ENCODE data around the gene SNAP25.
A peak's percentile ranks its signal among the peaks of the same experiment; 100 is the strongest.

SNAP25 gene

DNA sequence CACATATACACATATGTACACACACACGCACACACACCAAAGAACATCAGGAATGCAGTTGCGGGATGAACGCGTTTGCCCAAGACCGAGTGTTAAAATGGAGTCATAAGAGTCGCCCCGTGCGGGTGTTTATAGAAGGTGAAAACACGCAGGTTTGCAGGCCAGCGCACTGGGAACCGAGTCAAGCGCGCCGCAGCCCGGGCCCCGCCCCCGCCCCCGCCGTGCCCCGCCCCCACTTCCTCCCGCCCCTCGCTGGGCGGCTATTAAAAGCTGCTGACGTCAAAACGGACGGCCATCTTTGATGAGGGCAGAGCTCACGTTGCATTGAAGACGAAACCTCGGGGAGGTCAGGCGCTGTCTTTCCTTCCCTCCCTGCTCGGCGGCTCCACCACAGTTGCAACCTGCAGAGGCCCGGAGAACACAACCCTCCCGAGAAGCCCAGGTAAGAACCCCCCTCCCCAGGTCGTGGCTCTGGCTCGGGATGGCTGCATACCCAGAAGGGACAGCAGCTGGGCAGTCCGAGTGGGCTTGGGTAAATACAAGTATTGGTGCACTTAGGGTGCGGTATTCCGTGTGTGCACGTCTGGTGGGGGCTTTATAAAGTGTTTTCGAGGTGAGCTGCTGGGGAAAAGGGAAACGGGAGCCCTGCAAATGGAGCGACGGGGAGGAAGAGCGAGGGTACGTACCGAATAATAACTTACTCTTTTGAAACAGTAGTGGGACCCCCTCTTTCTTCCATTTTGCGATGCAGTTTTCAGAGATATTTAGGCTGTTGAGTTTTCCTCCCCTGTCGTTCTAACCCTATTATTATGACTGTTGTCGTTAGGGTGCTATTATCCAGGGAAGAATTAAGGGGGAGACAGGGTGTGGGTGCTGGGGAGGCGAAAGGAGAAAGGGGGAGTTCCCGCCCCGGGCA lies at the start of gene SNAP25:
Gene SNAP25 (plus strand): TSS at position 295 of the 916 bp plus-strand sequence. CDS start 56,662 bp downstream, outside the sequence.
- peak; percentile 15 for DNase-seq (ENCODE audit: low spot score)

GRCh38 chr20:10169752-10170151 lies 48.9 kb upstream of the SNAP25 start:
- DNase-seq (ENCODE audit: low spot score) = no peak

DNA sequence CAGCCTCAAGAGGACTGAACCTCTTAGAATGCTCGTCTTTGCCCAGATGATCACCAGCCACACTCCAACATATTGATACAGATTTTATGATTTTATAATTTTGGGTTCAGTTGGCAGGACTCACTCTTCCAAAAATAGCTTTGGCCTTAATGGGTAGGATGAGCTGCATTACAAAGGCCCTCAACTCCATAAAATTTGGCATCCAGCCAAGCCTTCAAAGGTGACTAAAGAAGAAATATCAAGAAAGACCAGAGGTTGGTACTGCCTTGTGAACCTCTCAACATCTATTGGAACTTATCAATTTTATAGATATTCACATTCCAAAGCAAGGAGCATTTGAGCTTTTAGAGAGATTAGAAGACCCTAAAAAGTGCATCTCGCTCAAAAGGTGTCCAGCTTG lies 48.4 kb upstream of the SNAP25 start:
- DNase-seq (ENCODE audit: low spot score) = no peak

DNA sequence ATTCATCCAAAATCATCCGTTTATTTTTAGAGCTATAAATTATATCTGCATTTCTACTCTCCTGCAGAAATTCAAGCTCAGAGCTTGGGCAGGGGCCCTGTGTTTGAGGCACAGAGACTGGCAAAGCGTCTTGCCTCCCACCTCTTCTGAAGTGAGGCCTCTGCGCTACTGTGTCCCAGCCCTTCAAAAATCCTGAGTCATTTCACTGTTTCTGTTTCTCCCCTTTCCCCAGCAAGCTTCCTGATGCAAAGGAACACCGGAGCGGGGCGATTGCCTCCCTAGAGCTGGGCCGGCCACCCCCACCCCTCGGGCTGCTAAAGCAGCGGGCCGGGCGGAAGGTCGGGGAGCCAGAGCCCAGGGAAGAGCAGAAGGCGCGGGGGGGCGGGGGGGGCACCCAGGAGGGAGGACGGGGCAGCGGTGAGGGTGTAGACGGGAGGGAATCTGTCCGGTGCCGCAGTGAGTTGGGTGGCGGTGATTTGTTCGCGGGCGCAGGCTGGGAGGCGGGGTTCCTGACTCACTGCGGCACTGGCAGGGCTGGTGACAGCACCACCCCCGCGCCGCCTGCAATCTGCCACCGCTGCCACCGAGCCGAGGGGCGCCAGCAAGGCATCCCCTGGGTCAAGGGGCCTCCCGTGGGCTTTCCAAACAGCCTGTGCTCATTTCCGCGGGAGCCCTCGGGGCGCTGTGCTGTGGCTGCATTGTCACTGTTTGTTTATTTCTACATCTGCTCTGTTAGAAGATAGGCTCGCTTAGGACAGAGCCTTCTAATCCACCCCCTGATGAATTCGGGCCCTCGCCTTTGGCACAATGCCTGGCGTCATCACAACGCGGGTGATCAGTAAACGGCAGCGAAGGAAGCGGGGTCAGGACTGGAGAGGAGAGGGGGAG lies 46.5 kb upstream of the SNAP25 start:
- DNase-seq (ENCODE audit: low spot score) = peak; percentile 6

DNA sequence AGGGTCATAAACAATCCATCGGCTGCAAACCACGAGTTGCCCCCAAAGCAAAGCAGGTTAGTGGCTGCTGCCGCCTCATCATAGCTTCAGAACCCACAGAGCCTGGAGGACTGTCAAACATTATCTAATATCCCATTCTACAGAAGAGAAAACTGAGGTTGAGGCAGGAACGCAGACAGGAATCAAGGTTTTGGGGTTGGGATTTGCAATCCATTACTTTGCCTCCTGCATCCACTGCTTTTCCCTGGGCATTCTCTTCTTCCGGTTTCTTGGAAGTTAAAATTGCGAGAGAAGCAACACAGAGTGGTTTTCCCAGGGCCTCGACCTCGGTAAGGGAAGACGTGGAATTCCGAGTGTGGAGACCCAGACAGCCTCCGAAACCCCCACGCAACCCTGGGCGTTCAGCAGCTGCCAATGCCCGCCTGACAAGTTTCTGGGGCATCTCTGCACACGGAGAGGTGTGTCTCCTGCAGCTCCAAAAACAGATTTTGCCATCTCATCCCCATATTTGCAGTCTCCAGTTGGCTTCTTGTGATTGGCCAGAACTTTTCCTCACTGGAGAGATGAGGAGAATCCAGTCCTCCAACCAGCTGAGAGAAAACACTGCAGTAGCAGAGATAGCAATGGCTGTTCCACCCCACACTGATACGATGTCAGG lies 45.5 kb upstream of the SNAP25 start:
- DNase-seq (ENCODE audit: low spot score) = no peak

DNA sequence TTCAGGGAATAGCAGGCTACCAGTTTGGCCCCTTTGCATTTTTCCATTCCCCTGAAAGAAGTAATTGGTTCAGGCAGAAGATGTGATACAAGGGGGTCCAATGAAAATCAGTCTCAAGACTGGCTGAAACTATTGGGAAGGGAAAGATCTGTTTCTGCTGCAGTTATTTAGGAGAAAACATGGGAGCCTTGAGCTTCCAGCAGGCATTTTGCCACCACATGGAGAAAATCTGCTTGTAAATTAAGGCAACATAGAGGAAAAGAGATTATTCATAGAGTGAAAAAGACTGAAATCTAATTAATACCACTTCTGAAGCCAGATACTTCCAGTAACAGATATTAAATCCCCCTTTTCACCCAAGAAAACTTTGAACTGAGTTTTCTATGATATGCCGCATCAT lies 44.2 kb upstream of the SNAP25 start:
- DNase-seq (ENCODE audit: low spot score) = no peak

DNA sequence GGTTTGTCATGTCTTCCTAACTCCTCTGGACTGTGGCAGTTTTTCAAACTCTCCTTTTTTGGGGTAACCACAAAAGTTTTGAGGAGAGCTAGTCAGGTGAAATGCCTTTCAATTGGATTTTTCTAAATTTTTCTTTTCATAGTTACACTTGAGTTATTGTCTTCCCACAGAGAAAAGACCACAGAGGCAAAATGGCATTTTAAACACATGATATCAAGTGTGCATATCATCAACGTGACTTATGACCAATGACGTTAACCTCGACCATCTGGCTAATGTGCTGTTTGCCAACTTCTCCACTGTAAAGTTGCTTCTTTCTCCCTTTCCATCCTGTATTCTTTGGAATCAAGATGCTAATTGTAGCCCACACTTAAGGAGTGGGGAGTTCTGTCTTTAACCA lies 41.3 kb upstream of the SNAP25 start:
- DNase-seq (ENCODE audit: low spot score) = no peak

- no peak for DNase-seq (ENCODE audit: low spot score)
Measured at GRCh38 chr20:10178091-10178490, 40.5 kb upstream of the SNAP25 start.

DNA sequence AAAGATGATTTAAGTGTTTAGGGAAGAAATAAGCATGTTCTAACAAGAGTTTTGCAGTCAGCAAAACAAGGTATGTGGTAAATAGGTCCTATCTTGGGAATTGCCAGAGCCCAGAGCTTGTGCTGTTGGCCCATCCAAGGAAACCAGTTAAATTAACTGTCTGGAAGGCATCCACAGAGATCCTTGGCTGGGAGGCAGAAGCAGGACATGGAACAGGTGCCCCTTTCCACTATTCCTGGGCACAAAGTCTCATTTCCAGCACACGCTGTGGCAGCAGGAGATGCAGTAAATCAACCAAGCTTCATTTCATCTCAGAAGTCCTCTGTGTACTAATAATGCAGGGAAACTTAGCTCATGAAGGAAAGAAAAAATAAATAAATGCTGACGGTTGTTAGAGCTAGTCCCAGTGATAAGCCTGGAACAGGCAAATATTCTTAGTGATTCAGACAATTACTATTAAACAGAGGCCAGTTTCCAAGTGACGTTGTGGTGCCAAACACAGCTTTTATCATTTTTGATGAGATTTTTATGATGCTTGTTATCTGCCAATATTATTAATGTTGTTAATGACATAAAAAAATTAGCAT lies 39.8 kb upstream of the SNAP25 start:
- no peak for DNase-seq (ENCODE audit: low spot score)

- DNase-seq (ENCODE audit: low spot score) = no peak
Measured at GRCh38 chr20:10179574-10180298, 38.9 kb upstream of the SNAP25 start.

DNA sequence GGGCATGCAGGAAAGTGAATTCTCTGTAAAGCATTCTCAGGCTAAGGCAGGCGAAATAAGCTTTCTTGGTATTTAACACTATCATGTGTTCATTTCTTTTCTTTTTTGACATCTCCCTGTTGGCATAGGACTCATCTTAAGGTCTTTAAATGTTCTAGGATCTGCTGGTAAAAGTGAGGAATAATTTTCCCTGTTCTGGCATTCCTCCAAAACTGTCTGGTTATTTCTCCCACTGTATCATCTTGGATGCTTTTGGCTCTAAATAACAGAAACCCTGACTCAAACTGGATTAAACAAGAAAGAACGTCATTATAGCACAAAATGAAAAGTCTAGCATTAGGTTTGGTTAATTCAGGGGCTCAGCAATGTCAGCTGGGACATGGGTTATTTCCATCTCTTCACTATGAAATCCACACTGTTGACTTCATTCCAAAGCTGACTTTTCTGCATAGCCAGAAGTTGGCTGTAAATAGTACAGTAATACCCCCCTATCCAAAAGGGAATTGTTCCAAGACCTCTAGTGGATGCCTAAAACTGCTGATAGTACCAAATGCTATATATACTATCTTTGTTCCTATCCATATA lies 37.9 kb upstream of the SNAP25 start:
- no peak for DNase-seq (ENCODE audit: low spot score)

- no peak for DNase-seq (ENCODE audit: low spot score)
Measured at GRCh38 chr20:10185741-10186558, 32.7 kb upstream of the SNAP25 start.

DNA sequence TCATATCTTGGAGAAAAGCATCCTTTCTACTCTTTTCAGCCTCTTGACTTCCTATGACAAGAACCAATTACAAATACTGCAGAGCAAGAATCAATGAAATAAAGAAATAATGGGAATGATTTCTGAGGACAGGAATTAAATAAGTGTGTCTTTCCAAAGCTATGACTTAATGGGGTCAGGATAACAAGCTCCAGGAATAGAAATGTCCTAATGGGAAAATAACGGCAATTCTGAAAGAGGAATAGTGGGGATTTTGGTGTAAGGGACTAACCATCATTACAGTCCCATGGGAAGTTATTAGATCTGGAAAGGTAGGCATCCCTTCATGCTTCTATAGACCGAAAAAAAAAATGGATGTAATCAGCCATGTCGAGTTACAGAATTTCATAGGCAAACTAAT lies 28.2 kb upstream of the SNAP25 start:
- DNase-seq (ENCODE audit: low spot score) = no peak

GRCh38 chr20:10192171-10192570 lies 26.5 kb upstream of the SNAP25 start:
- no peak for DNase-seq (ENCODE audit: low spot score)

DNA sequence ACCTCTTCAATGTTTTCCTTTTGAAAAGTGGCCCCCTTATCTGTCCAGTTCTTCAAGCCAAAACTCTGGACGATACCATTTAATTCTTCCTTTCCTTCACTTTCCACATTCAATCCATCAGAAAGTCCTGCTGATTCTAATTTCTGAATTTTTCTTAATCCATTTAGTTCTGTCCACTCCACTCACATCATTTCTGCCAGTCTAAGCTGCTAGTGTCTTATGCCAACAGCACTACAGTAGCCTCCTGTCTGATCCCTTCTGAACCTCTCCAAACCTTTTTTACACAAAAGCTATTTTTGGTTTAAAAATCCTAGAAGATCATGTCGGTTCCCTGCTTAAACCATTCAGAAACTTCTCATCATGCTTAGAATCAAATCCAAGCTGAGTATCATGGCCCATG lies 24.5 kb upstream of the SNAP25 start:
- no peak for DNase-seq (ENCODE audit: low spot score)

- DNase-seq (ENCODE audit: low spot score) = no peak
Measured at GRCh38 chr20:10200330-10200729, 18.3 kb upstream of the SNAP25 start.

DNA sequence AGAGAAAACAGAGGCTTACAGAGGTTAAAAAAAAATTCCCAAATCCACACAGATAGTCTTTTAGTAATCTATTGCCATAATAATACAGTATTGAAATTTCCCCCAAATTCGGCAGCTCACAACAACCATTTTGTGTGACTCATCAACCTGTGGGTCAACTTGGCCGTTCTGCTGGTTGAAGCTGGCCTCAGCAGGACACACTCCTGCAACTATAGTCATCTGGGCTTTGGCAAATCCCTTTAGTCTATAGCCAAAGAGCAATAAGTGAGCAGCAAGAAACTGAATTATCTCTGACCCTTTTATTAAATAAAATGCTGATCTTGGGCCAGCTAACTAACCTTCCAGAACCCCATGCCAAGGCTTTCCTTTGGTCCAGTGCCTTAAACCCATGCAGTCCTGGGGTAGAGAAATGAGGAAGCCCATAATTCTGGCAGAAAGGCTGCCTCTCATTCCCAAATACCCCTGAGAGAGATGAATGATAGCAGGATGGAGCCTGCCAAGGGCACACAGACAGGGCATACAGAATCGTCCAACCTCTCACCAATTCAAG lies 17.2 kb upstream of the SNAP25 start:
- DNase-seq (ENCODE audit: low spot score) = no peak

GRCh38 chr20:10209091-10209490 lies 9.5 kb upstream of the SNAP25 start:
- DNase-seq (ENCODE audit: low spot score) = no peak

- no peak for DNase-seq (ENCODE audit: low spot score)
Measured at GRCh38 chr20:10213526-10213925, 5.1 kb upstream of the SNAP25 start.

Measured in germinal center (tissue), 1 donor.